Psoas muscle (tissue), 8 donors: ENCODE results near the gene CNDP1. TPM values are rescaled to one million over a fixed set of nuclear protein-coding genes. Genes with fewer than 3 reads are reported as not detected.

Experiments used
- ATAC-seq, 4 donors: fragments of 200-7000 bp; cut with Tn5 transposase; one replicate each; pipeline ENCODE4 v1.9.1; 2020; ENCODE audit warnings: moderate library complexity in 3 of 4, mild to moderate bottlenecking in 2 of 4
- DNase-seq, 2 donors: peaks; one replicate each; pipeline ENCODE4 v3.0.0-alpha.2; 2020
- H3K27ac ChIP-seq: fragments of 200-600 bp; one replicate; pipeline ENCODE4 v1.8.0; 2022
- H3K27me3 ChIP-seq, 3 donors: fragments of 200-600 bp in 1 of 3; one replicate each; pipeline versions ENCODE4 v1.6.1 to v1.8.0; 2013 to 2022; ENCODE audit warnings: low read length in 2 of 3, mild to moderate bottlenecking in 2 of 3, moderate library complexity in 1 of 3; ENCODE audit not compliant: insufficient read depth in 3 of 3
- H3K36me3 ChIP-seq, 2 donors: fragments of 200-600 bp in 1 of 2; one replicate each; pipeline versions ENCODE4 v1.6.1 to v1.8.0; 2013 to 2022; ENCODE audit warnings: low read depth in 1 of 2, mild to moderate bottlenecking in 1 of 2, moderate library complexity in 1 of 2; ENCODE audit not compliant: insufficient read depth in 1 of 2
- H3K4me1 ChIP-seq: fragments of 200-600 bp; one replicate; pipeline ENCODE4 v1.8.0; 2022
- H3K4me3 ChIP-seq: fragments of 200-600 bp; one replicate; pipeline ENCODE4 v1.8.0; 2022; ENCODE audit warnings: mild to moderate bottlenecking
- H3K9me3 ChIP-seq: fragments of 200-600 bp; one replicate; pipeline ENCODE4 v1.8.0; 2022
- CTCF ChIP-seq: fragments of 200-600 bp; IDR thresholded peaks from one replicate; pipeline ENCODE4 v1.8.0; 2022; ENCODE audit warnings: antibody characterized with exemption
- WGBS, 3 donors: extraction: QIAGEN DNeasy Blood & Tissue Kit; methylation state at CpG; one replicate each; pipeline versions ENCODE4 v1.1.6 to v1.1.7; 2013; 5-methylcytosine and 5-hydroxymethylcytosine counted together
- intact Hi-C, 2 donors: fragments of 100-400 bp; cut with DNase I; formaldehyde crosslinking; loops; one replicate each; pipeline versions ENCODE4 v1.11.0 to v1.14.2; 2022
- polyA plus RNA-seq, 3 donors: library from polyadenylated mRNA; stranded (reverse); fragments of 200-250 nt; gene quantifications; one replicate each; pipeline ENCODE4 v1.2.3, GENCODE V29; 2013
- total RNA-seq, 4 donors: library from RNA; stranded (reverse); fragmentation: NEBNext Ultra II Directional in 2 of 4; extraction: Animal tissue kit (Norgen Biotek cat#: 25700) in 2 of 4; gene quantifications; one replicate each; pipeline versions ENCODE4 v1.2.1 to v1.2.4, GENCODE V29; 2021 to 2023
- donor health status: healthy with polysubstance abuse.
- donor health status: DM: no; HTN: no; CAD: no; lungs with moderate emphysema.
- donor health status: Bipolar disorder and iron deficiency.
- donor health status: healthy.
- donor health status: DM: yes; HTN: yes; CAD: no.
- donor health status: DM: no; HTN: no; CAD: no.
- donor health status: DM: no; HTN: no; CAD: no.
- donor health status: DM: yes; HTN: yes; CAD: no.

CNDP1 gene
- total and polyA plus RNA-seq, 7 donors: 0.04 TPM; not detected in 6

GRCh38 chr18:74510770-74511095 is 23.6 kb upstream of the CNDP1 start:
- Histone ChIP-seq H3K36me3 (peaks cover 15 to 98% of the 10 kb centered on the region in 2 donors), H3K27me3 (no peaks in the 10 kb centered on the region), H3K9me3 (no peaks in the 10 kb centered on the region), H3K4me3 (no peak overlapping the region), H3K27ac (no peak overlapping the region), H3K4me1 (no peaks in the 10 kb centered on the region)
- DNase-seq: no peak
- intact Hi-C loops: no loop called here
- no peak for TF ChIP-seq CTCF
- WGBS, 3 donors: 89 to 93% (median 90%) methylated on average over 12 of the region's 12 CpGs
- ATAC-seq: no peak

GRCh38 chr18:74511823-74512222 is 22.5 kb upstream of the CNDP1 start:
- no peak for TF ChIP-seq CTCF
- DNase-seq: no peak
- Histone ChIP-seq H3K27ac (no peak overlapping the region), H3K4me1 (no peaks in the 10 kb centered on the region), H3K9me3 (no peaks in the 10 kb centered on the region), H3K4me3 (no peak overlapping the region), H3K27me3 (no peaks in the 10 kb centered on the region), H3K36me3 (peaks cover 13 to 98% of the 10 kb centered on the region in 2 donors)
- intact Hi-C loops: no loop called here
- ATAC-seq: no peak
- WGBS, 3 donors: 84 to 86% (median 85%) methylated on average over 7 of the region's 7 CpGs

GRCh38 chr18:74512321-74513053 is 21.8 kb upstream of the CNDP1 start:
- H3K4me1 ChIP-seq: no peaks in the 10 kb centered on the region
- no peaks in the 10 kb centered on the region for H3K27me3 ChIP-seq
- no peak for DNase-seq
- ATAC-seq: no peak
- WGBS, 3 donors: 80 to 89% (median 83%) methylated on average over 15 of the region's 15 CpGs
- H3K27ac ChIP-seq: no peak overlapping the region
- no peaks in the 10 kb centered on the region for H3K9me3 ChIP-seq
- H3K36me3 ChIP-seq: peaks cover 13 to 98% of the 10 kb centered on the region in 2 donors
- H3K4me3 ChIP-seq: no peak overlapping the region
- intact Hi-C loops: no loop called here
- TF ChIP-seq CTCF: no peak

GRCh38 chr18:74513149-74513882 is 21.0 kb upstream of the CNDP1 start:
- no peak for ATAC-seq
- H3K27me3 ChIP-seq: no peaks in the 10 kb centered on the region
- peaks cover 13 to 98% of the 10 kb centered on the region in 2 donors for H3K36me3 ChIP-seq
- no peak overlapping the region for H3K4me3 ChIP-seq
- TF ChIP-seq CTCF: no peak
- no peak overlapping the region for H3K27ac ChIP-seq
- WGBS, 3 donors: 90 to 92% (median 92%) methylated on average over 27 of the region's 27 CpGs
- intact Hi-C loops: no loop called here
- no peaks in the 10 kb centered on the region for H3K4me1 ChIP-seq
- DNase-seq: no peak
- H3K9me3 ChIP-seq: no peaks in the 10 kb centered on the region
